Hepatocyte (in vitro differentiated cells): Measurements from ENCODE around the gene TP73. TPM values are rescaled to one million over a fixed set of nuclear protein-coding genes. Genes with fewer than 3 reads are reported as not detected.

ENCODE experiments used
- DNase-seq: peaks from one replicate; pipeline ENCODE4 v3.0.0-alpha.2; 2016; ENCODE audit warnings: low spot score
- H2AFZ ChIP-seq: fragments of 200-600 bp; sonication (generic); 2 replicates; pipeline ENCODE4 v1.6.0; 2016; ENCODE audit warnings: antibody characterized with exemption, mild to moderate bottlenecking
- H3K27ac ChIP-seq: fragments of 200-600 bp; sonication (generic); 2 replicates; pipeline ENCODE4 v1.5.1; 2016; ENCODE audit warnings: mild to moderate bottlenecking
- H3K27me3 ChIP-seq: fragments of 200-600 bp; sonication (generic); 2 replicates; pipeline ENCODE4 v1.6.1; 2016
- H3K36me3 ChIP-seq: fragments of 200-600 bp; sonication (generic); replicated peaks from 2 replicates; pipeline ENCODE4 v1.5.1; 2016; ENCODE audit warnings: low read depth; ENCODE audit not compliant: insufficient read depth
- H3K4me1 ChIP-seq: fragments of 200-600 bp; sonication (generic); 2 replicates; pipeline ENCODE4 v1.5.1; 2016; ENCODE audit warnings: mild to moderate bottlenecking, moderate library complexity; ENCODE audit not compliant: insufficient read depth
- H3K4me2 ChIP-seq: fragments of 200-600 bp; sonication (generic); 2 replicates; pipeline ENCODE4 v1.6.0; 2016
- H3K4me3 ChIP-seq: fragments of 200-600 bp; sonication (generic); 2 replicates; pipeline ENCODE4 v1.5.1; 2016; ENCODE audit warnings: mild to moderate bottlenecking
- H3K79me2 ChIP-seq: fragments of 200-600 bp; sonication (generic); 2 replicates; pipeline ENCODE4 v1.6.0; 2017; ENCODE audit warnings: mild to moderate bottlenecking
- H3K9me2 ChIP-seq: fragments of 200-600 bp; sonication (generic); replicated peaks from 2 replicates; pipeline ENCODE4 v1.6.0; 2017; ENCODE audit warnings: mild to moderate bottlenecking; ENCODE audit not compliant: insufficient read depth
- H3K9me3 ChIP-seq: fragments of 200-600 bp; sonication (generic); 2 replicates; pipeline ENCODE4 v1.5.1; 2016; ENCODE audit warnings: low read depth, mild to moderate bottlenecking
- H4K20me1 ChIP-seq: fragments of 200-600 bp; sonication (generic); 2 replicates; pipeline ENCODE4 v1.6.0; 2016; ENCODE audit warnings: mild to moderate bottlenecking; ENCODE audit not compliant: insufficient read depth, poor library complexity, severe bottlenecking
- EZH2 ChIP-seq: fragments of 200-600 bp; sonication (generic); IDR thresholded peaks from 2 replicates; pipeline ENCODE4 v1.6.1; 2016; ENCODE audit warnings: antibody characterized with exemption, mild to moderate bottlenecking, borderline replicate concordance
- EZH2phosphoT487 ChIP-seq: fragments of 200-600 bp; sonication (generic); IDR thresholded peaks from one replicate; pipeline ENCODE4 v1.6.1; 2018; ENCODE audit warnings: antibody characterized with exemption, mild to moderate bottlenecking, low read depth, moderate library complexity; ENCODE audit not compliant: unreplicated experiment, severe bottlenecking
- WGBS: methylation state at CpG from one replicate; pipeline ENCODE4 v1.1.6; 2016; ENCODE audit warnings: low lambda C conversion rate; ENCODE audit errors: missing lambda C conversion rate; 5-methylcytosine and 5-hydroxymethylcytosine counted together
- polyA plus RNA-seq: library from polyadenylated mRNA; unstranded; fragments of >200 nt; fragmentation: Nextera tagmentation; extraction: Ambion mirVana; gene quantifications from 2 replicates; pipeline ENCODE4 v1.2.1, GENCODE V29; 2016
- total RNA-seq: library from RNA; depleted of rRNA; stranded (reverse); fragments of >200 nt; gene quantifications from 2 replicates; pipeline ENCODE4 v1.2.3, GENCODE V29; 2014
- TF ChIP-seq, protein P1 (sequence below): fragments of 200-600 bp; sonication (generic); IDR thresholded peaks from 2 replicates; pipeline ENCODE4 v1.5.1; 2016; ENCODE audit warnings: antibody characterized with exemption, mild to moderate bottlenecking; ENCODE audit not compliant: poor library complexity

Gene TP73
- total RNA-seq (0.16 and 0.47 TPM in 2 replicates), polyA plus RNA-seq (0.27 and 1.4 TPM in 2 replicates)

DNA sequence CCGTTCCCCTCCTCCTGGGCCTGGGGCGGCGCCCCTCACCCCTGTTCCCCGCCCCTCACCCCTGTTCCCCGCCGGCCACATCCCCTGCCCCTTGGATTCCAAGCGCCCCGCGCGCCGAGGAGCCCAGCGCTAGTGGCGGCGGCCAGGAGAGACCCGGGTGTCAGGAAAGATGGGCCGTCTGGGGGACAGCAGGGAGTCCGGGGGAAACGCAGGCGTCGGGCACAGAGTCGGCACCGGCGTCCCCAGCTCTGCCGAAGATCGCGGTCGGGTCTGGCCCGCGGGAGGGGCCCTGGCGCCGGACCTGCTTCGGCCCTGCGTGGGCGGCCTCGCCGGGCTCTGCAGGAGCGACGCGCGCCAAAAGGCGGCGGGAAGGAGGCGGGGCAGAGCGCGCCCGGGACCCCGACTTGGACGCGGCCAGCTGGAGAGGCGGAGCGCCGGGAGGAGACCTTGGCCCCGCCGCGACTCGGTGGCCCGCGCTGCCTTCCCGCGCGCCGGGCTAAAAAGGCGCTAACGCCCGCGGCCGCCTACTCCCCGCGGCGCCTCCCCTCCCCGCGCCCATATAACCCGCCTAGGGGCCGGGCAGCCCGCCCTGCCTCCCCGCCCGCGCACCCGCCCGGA, at the start of gene TP73:
TP73 (plus strand) TSS at position 587 of the 618 bp plus-strand sequence. CDS start 29,850 bp downstream, outside the sequence.
- peaks cover 11% of the 10 kb centered on the region for H3K79me2 ChIP-seq
- no peaks in the 10 kb centered on the region for H3K9me3 ChIP-seq
- H3K4me1 ChIP-seq, result peaks cover 8% of the 10 kb centered on the region
- peak within 1 kb of the TSS; percentile 31 for H2AFZ ChIP-seq
- peak within 1 kb of the TSS; percentile 95 for H3K4me2 ChIP-seq
- no peak within 1 kb of the TSS for H3K27ac ChIP-seq
- peak; percentile 38 for DNase-seq
- no peak within 1 kb of the TSS for H3K4me3 ChIP-seq
- no peaks in the 10 kb centered on the region for H3K9me2 ChIP-seq
- H3K36me3 ChIP-seq, result no peaks in the 10 kb centered on the region
- peaks cover 65% of the 10 kb centered on the region for H3K27me3 ChIP-seq
- H4K20me1 ChIP-seq, result no peaks in the 10 kb centered on the region
- under 1% methylated on average over 24 of the region's 80 CpGs for WGBS
- TF ChIP-seq, protein P1, sequence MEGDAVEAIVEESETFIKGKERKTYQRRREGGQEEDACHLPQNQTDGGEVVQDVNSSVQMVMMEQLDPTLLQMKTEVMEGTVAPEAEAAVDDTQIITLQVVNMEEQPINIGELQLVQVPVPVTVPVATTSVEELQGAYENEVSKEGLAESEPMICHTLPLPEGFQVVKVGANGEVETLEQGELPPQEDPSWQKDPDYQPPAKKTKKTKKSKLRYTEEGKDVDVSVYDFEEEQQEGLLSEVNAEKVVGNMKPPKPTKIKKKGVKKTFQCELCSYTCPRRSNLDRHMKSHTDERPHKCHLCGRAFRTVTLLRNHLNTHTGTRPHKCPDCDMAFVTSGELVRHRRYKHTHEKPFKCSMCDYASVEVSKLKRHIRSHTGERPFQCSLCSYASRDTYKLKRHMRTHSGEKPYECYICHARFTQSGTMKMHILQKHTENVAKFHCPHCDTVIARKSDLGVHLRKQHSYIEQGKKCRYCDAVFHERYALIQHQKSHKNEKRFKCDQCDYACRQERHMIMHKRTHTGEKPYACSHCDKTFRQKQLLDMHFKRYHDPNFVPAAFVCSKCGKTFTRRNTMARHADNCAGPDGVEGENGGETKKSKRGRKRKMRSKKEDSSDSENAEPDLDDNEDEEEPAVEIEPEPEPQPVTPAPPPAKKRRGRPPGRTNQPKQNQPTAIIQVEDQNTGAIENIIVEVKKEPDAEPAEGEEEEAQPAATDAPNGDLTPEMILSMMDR, result no peak
- no peak for TF ChIP-seq EZH2
- TF ChIP-seq EZH2phosphoT487, result peak; percentile 79

DNA sequence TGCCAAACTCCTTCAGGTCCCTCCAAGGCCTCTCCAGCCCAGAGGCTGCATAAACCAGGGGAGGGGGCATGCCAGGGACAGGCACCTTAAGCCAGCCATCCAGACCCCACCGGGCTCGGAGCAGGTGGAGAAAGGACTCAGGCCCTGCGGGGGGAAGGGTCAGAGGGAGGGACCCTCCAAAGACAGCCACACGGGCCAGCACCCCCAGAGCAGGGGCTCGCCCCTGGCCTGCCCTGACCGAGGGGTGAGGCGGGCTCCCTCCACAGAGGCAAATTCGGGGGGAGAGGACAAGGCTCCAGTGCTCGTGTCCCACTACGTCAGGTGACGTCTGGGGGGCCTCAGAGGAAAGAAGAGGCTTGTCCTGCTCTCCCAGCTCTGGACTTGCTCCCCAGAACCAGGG, 49.2 kb upstream of the TP73 start:
- Histone ChIP-seq H3K4me2 (no peak overlapping the region), H3K9me3 (no peaks in the 10 kb centered on the region), H3K4me1 (peaks cover 9% of the 10 kb centered on the region), H3K4me3 (no peak overlapping the region), H3K27me3 (no peaks in the 10 kb centered on the region), H4K20me1 (no peaks in the 10 kb centered on the region), H3K36me3 (no peaks in the 10 kb centered on the region), H2AFZ (no peak overlapping the region), H3K9me2 (no peaks in the 10 kb centered on the region), H3K79me2 (peaks cover 6% of the 10 kb centered on the region), H3K27ac (no peak overlapping the region)
- DNase-seq, result no peak
- TF ChIP-seq, protein P1, result no peak
- TF ChIP-seq EZH2 (no peak), EZH2phosphoT487 (no peak)
- WGBS, result 96% methylated on average over 9 of the region's 11 CpGs

DNA sequence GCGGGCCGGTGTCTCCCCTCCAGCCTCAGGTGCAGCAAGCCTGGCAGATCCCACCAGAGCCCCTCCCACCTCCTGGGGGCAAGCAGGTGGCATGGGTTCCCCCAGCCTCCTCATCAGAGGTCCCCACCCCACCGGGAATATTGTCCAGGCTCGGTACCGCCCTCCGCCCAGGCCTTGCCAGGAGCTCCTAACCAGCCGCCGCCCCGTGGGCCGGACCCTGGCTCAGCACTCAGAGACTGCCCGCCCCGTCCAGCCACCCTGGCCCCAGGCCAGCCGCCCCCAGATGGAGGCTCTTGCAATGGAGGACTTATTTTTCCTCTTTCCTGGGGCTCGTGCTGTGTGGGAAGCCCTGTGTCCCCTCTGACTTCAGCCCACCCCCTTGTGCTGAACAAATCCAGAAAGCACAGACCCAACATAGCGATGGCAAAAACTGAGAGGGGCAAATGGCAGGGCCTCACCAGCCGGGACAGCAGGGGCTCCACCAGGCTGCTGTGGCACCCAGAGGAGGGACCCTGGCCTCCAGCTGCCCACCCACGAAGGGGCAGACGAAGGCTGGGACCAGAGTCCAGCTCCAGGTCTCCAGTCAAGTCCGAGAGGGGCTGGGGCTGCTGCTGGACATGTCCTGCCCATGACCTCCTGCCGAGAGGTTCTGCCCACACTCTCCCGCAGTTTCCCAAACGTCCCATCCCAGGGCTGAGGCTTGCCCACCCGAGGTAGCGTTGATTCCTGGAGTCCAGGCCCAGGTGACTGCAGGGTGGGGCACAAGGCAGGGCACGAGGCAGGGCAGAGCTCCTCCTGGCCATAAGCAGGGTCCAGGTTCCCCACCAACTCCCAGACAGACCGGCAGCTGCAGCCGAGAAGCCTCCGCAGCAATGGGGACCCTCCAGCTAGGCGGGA, 48.5 kb upstream of the TP73 start:
- H3K4me1 ChIP-seq, result peaks cover 3% of the 10 kb centered on the region
- no peak overlapping the region for H3K4me3 ChIP-seq
- no peak overlapping the region for H3K4me2 ChIP-seq
- H3K27me3 ChIP-seq, result no peaks in the 10 kb centered on the region
- H3K27ac ChIP-seq, result no peak overlapping the region
- peaks cover 3% of the 10 kb centered on the region for H4K20me1 ChIP-seq
- H3K36me3 ChIP-seq, result no peaks in the 10 kb centered on the region
- no peaks in the 10 kb centered on the region for H3K9me3 ChIP-seq
- TF ChIP-seq EZH2 (no peak), EZH2phosphoT487 (no peak)
- TF ChIP-seq, protein P1, result no peak
- 93% methylated on average over 23 of the region's 29 CpGs for WGBS
- H3K9me2 ChIP-seq, result no peaks in the 10 kb centered on the region
- DNase-seq, result no peak
- H3K79me2 ChIP-seq, result peaks cover 10% of the 10 kb centered on the region
- no peak overlapping the region for H2AFZ ChIP-seq
